Esophagus squamous epithelium (tissue), 4 donors: ENCODE results near the gene SAMD1.

ENCODE experiments used
- POLR2A ChIP-seq, 4 donors: fragments of 450-650 bp; IDR thresholded peaks; one replicate each; pipeline ENCODE4 v1.6.1; 2017; ENCODE audit warnings: antibody characterized with exemption in 4 of 4, mild to moderate bottlenecking in 4 of 4, moderate library complexity in 3 of 4
- TF ChIP-seq, protein P1 (sequence below), 6 experiments: fragments of 450-650 bp in 4 of 6; fragments of 200-600 bp in 2 of 6; sonication (generic) in 2 of 6; IDR thresholded peaks; one replicate each; pipeline ENCODE4 v1.5.1; 2016 to 2019; ENCODE audit warnings: antibody characterized with exemption in 6 of 6, mild to moderate bottlenecking in 4 of 6, moderate library complexity in 4 of 6

DNA sequence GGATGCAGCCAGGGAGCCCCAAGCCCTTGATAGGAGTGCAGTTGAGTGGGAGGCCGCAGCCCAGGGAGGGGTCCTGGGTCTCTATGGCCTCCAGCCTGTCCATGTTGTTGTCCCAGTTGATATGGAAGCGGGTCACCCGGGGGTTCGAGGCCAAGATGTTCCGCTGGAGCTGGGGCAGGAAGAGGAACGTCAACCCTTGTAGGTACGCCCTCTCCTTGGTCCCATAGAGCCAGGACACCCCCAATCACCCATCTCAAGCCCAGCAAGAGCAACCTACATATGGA is 29.9 kb upstream of the SAMD1 start:
- no peak for TF ChIP-seq POLR2A (IDR thresholded peaks at IDR 0.05)
- TF ChIP-seq, protein P1, sequence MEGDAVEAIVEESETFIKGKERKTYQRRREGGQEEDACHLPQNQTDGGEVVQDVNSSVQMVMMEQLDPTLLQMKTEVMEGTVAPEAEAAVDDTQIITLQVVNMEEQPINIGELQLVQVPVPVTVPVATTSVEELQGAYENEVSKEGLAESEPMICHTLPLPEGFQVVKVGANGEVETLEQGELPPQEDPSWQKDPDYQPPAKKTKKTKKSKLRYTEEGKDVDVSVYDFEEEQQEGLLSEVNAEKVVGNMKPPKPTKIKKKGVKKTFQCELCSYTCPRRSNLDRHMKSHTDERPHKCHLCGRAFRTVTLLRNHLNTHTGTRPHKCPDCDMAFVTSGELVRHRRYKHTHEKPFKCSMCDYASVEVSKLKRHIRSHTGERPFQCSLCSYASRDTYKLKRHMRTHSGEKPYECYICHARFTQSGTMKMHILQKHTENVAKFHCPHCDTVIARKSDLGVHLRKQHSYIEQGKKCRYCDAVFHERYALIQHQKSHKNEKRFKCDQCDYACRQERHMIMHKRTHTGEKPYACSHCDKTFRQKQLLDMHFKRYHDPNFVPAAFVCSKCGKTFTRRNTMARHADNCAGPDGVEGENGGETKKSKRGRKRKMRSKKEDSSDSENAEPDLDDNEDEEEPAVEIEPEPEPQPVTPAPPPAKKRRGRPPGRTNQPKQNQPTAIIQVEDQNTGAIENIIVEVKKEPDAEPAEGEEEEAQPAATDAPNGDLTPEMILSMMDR (IDR thresholded peaks at IDR 0.05): no peak
